ENCODE data around the gene C1orf105. TPM values are rescaled to one million over a fixed set of nuclear protein-coding genes. Genes with fewer than 3 reads are reported as not detected.

Gene C1orf105
- total and polyA plus RNA-seq, 4 donors, result 0.16 TPM; not detected in 3

- TF ChIP-seq, protein P1, sequence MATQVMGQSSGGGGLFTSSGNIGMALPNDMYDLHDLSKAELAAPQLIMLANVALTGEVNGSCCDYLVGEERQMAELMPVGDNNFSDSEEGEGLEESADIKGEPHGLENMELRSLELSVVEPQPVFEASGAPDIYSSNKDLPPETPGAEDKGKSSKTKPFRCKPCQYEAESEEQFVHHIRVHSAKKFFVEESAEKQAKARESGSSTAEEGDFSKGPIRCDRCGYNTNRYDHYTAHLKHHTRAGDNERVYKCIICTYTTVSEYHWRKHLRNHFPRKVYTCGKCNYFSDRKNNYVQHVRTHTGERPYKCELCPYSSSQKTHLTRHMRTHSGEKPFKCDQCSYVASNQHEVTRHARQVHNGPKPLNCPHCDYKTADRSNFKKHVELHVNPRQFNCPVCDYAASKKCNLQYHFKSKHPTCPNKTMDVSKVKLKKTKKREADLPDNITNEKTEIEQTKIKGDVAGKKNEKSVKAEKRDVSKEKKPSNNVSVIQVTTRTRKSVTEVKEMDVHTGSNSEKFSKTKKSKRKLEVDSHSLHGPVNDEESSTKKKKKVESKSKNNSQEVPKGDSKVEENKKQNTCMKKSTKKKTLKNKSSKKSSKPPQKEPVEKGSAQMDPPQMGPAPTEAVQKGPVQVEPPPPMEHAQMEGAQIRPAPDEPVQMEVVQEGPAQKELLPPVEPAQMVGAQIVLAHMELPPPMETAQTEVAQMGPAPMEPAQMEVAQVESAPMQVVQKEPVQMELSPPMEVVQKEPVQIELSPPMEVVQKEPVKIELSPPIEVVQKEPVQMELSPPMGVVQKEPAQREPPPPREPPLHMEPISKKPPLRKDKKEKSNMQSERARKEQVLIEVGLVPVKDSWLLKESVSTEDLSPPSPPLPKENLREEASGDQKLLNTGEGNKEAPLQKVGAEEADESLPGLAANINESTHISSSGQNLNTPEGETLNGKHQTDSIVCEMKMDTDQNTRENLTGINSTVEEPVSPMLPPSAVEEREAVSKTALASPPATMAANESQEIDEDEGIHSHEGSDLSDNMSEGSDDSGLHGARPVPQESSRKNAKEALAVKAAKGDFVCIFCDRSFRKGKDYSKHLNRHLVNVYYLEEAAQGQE (IDR thresholded peaks at IDR 0.05), result no peak
- TF ChIP-seq RXRA (IDR thresholded peaks at IDR 0.05), result no peak
- TF ChIP-seq EGR1 (IDR thresholded peaks at IDR 0.05; ENCODE audit: low read depth in 2 of 2), result no peak
- TF ChIP-seq FOXA1 (IDR thresholded peaks at IDR 0.05), result no peak
- no peak for TF ChIP-seq GABPA (IDR thresholded peaks at IDR 0.05 in 1 of 2, conservative IDR thresholded peaks at IDR 0.05 in 1 of 2)
Measured at GRCh38 chr1:172375211-172375631, 45.3 kb upstream of the C1orf105 start (continued).

DNA sequence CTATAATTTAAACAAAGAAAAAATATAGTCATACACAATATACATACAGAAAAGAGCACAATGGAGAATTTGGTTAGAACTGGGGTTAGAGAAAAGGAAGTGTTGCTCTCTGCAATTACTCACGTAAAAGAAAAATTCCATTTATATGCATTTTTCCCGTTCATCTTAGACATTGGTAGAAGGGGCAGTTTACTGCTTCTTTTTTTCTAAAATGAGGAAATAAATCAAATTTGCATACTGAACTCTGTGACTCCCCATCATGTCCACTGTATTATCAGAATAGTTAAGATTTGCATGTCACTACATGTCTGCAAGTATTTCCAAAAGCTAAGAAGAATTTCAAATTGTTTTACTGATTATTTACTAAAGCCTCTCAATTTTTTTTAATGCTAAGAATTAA is 44.1 kb upstream of the C1orf105 start:
- Histone ChIP-seq H3K27ac (ENCODE audit: low read depth in 1 of 2, low read length in 2 of 2) (no peak overlapping the region), H3K4me3 (ENCODE audit: low read depth in 1 of 3, low read length in 3 of 3) (no peak overlapping the region), H3K27me3 (ENCODE audit: control insufficient read depth in 4 of 4, insufficient read depth in 4 of 4, low read length in 3 of 4) (no peaks in the 10 kb centered on the region), H3K9ac (ENCODE audit: low read depth in 1 of 2, low read length in 2 of 2) (no peak overlapping the region), H3K4me1 (ENCODE audit: control insufficient read depth in 4 of 4, insufficient read depth in 4 of 4, low read length in 3 of 4) (no peaks in the 10 kb centered on the region), H3K9me3 (ENCODE audit: control insufficient read depth in 4 of 4, low read length in 3 of 4) (no peaks in the 10 kb centered on the region), H3K36me3 (ENCODE audit: control insufficient read depth in 4 of 4, insufficient read depth in 3 of 4, low read depth in 1 of 4, low read length in 3 of 4) (no peaks in the 10 kb centered on the region)
- WGBS, result 71% methylated on average over 2 of the region's 2 CpGs
- DNase-seq (ENCODE audit: low spot score), result no peak
- TF ChIP-seq HNF4A (conservative IDR thresholded peaks at IDR 0.05), result no peak
- no peak for TF ChIP-seq HNF4G (IDR thresholded peaks at IDR 0.05)
- TF ChIP-seq, protein P1 (IDR thresholded peaks at IDR 0.05), result no peak
- no peak for TF ChIP-seq MAX (IDR thresholded peaks at IDR 0.05)
- TF ChIP-seq GABPA (IDR thresholded peaks at IDR 0.05 in 1 of 2, conservative IDR thresholded peaks at IDR 0.05 in 1 of 2), result no peak
- TF ChIP-seq FOXA1 (IDR thresholded peaks at IDR 0.05), result no peak
- TF ChIP-seq SP1 (IDR thresholded peaks at IDR 0.05), result no peak
- TF ChIP-seq ATF3 (IDR thresholded peaks at IDR 0.05), result no peak

DNA sequence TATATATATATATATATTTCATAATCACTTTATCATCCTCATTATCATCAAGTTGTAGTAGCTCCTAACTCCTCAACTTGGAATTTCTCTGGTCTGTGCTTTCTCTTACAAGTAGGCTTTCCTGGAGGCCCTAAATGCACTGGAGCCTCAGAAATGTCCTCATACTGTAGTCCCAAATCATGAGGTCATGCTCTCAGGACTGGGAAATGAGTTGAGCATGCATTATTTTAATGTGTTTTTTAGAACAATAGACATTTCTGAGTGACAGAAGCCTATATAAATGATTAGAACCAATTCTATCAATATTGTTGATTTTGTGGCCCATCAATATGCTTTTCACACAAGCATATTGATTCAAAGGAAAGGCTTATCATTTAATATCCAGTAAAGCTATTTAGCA is 42.9 kb upstream of the C1orf105 start:
- H3K9me3 ChIP-seq (ENCODE audit: control insufficient read depth in 4 of 4, low read length in 3 of 4), result no peaks in the 10 kb centered on the region
- no peaks in the 10 kb centered on the region for H3K27me3 ChIP-seq (ENCODE audit: control insufficient read depth in 4 of 4, insufficient read depth in 4 of 4, low read length in 3 of 4)
- no peak overlapping the region for H3K4me3 ChIP-seq (ENCODE audit: low read depth in 1 of 3, low read length in 3 of 3)
- no peak for DNase-seq (ENCODE audit: low spot score)
- H3K36me3 ChIP-seq (ENCODE audit: control insufficient read depth in 4 of 4, insufficient read depth in 3 of 4, low read depth in 1 of 4, low read length in 3 of 4), result no peaks in the 10 kb centered on the region
- H3K9ac ChIP-seq (ENCODE audit: low read depth in 1 of 2, low read length in 2 of 2), result no peak overlapping the region
- H3K4me1 ChIP-seq (ENCODE audit: control insufficient read depth in 4 of 4, insufficient read depth in 4 of 4, low read length in 3 of 4), result no peaks in the 10 kb centered on the region
- H3K27ac ChIP-seq (ENCODE audit: low read depth in 1 of 2, low read length in 2 of 2), result no peak overlapping the region
- no peak for TF ChIP-seq TAF1 (conservative IDR thresholded peaks at IDR 0.05)
- no peak for TF ChIP-seq HNF4G (IDR thresholded peaks at IDR 0.05)
- TF ChIP-seq FOXA2 (IDR thresholded peaks at IDR 0.05), result no peak
- TF ChIP-seq FOXA1 (IDR thresholded peaks at IDR 0.05), result no peak
- TF ChIP-seq YY1 (IDR thresholded peaks at IDR 0.05), result no peak
- no peak for TF ChIP-seq HNF4A (conservative IDR thresholded peaks at IDR 0.05)
- TF ChIP-seq, protein P2, sequence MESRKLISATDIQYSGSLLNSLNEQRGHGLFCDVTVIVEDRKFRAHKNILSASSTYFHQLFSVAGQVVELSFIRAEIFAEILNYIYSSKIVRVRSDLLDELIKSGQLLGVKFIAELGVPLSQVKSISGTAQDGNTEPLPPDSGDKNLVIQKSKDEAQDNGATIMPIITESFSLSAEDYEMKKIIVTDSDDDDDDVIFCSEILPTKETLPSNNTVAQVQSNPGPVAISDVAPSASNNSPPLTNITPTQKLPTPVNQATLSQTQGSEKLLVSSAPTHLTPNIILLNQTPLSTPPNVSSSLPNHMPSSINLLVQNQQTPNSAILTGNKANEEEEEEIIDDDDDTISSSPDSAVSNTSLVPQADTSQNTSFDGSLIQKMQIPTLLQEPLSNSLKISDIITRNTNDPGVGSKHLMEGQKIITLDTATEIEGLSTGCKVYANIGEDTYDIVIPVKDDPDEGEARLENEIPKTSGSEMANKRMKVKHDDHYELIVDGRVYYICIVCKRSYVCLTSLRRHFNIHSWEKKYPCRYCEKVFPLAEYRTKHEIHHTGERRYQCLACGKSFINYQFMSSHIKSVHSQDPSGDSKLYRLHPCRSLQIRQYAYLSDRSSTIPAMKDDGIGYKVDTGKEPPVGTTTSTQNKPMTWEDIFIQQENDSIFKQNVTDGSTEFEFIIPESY (IDR thresholded peaks at IDR 0.05), result no peak
- no peak for TF ChIP-seq MAX (IDR thresholded peaks at IDR 0.05)
- no peak for TF ChIP-seq RAD21 (IDR thresholded peaks at IDR 0.05)
- no peak for TF ChIP-seq JUND (IDR thresholded peaks at IDR 0.05)
- TF ChIP-seq CTCF (IDR thresholded peaks at IDR 0.05; ENCODE audit: low read depth, low read length, missing input control), result no peak
- no peak for TF ChIP-seq NR2F2 (IDR thresholded peaks at IDR 0.05)
- TF ChIP-seq RXRA (IDR thresholded peaks at IDR 0.05), result no peak
- no peak for TF ChIP-seq ATF3 (IDR thresholded peaks at IDR 0.05)
- no peak for TF ChIP-seq EGR1 (IDR thresholded peaks at IDR 0.05; ENCODE audit: low read depth in 2 of 2)
